ENCODE measurements around the gene PDE4D.

GRCh38 chr5:59003124-59003523 lies 890.4 kb downstream of the PDE4D start:
- TF ChIP-seq CTCF (IDR thresholded peaks at IDR 0.05; ENCODE audit: insufficient read depth, low read length), result no peak
- no peak for TF ChIP-seq REST (IDR thresholded peaks at IDR 0.05; ENCODE audit: insufficient replicate concordance, low read depth)
- no peak for TF ChIP-seq GABPA (IDR thresholded peaks at IDR 0.05; ENCODE audit: low read depth)
- no peak for TF ChIP-seq POLR2AphosphoS5 (IDR thresholded peaks at IDR 0.05; ENCODE audit: low read depth)
